ENCODE measurements around the gene SPATA12.
"Not testable (repeated sequence)": the region's sequence is repeated elsewhere in the genome, so short reads cannot be mapped to it uniquely, and the experiment has no call there.

Gene SPATA12

DNA sequence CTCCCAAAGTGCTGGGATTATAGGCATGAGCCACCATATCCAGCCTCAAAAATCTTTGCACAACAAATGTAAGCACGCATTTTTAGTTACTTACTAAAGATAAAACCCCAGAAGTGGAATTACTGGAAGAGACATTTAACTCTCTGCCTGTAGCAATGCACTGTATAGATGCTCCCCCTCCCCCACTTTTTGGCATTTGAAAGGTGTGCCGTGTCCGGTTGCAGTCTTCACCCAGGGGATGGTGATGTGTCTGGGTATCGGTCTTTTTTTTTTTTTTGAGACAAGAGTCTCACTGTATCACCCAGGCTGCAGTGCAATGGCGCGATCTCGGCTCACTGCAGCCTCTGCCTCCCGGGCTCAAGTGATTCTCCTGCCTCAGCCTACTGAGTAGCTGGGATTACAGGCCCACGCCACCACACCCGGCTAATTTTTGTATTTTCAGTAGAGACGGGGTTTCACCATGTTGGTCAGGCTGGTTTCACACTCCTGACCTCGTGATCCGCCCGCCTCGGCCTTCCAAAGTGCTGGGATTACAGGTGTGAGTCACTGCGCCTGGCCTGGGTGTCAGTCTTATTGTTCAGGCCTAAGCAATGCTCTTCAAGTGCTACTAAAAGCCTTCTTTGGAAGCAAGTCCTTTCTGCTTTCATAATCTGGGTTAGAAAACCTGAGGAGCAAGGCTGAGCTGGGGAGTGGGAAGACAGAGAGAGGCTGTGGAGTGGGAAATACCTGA is 23.0 kb downstream of the SPATA12 start:
- not testable (repeated sequence) for DNase-seq (ENCODE audit: low read depth)

DNA sequence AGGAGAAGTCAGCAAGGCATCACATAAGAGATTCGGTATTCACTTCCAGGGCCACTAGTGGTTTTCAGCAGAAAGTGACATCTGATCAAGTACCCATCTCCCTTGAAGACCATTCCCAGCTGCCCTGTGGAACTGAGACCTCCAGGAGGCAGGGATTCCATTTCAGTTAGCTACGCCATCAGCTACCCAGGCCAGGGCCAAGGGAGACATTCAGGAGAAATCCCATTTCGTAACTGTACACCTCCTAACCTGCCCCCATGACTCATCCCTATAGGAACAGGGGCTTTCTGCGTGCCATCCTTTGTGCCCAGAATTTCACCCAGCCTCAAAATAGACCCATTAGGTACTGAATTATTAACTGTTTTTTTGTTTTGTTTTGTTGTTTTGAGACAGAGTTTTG is 24.7 kb downstream of the SPATA12 start:
- no peak for DNase-seq (ENCODE audit: low read depth)

- no peak for DNase-seq (ENCODE audit: low read depth)
Observed at GRCh38 chr3:57086201-57086600, 25.7 kb downstream of the SPATA12 start.

- no peak for DNase-seq (ENCODE audit: low read depth)
Observed at GRCh38 chr3:57087361-57088092, 27.1 kb downstream of the SPATA12 start.

DNA sequence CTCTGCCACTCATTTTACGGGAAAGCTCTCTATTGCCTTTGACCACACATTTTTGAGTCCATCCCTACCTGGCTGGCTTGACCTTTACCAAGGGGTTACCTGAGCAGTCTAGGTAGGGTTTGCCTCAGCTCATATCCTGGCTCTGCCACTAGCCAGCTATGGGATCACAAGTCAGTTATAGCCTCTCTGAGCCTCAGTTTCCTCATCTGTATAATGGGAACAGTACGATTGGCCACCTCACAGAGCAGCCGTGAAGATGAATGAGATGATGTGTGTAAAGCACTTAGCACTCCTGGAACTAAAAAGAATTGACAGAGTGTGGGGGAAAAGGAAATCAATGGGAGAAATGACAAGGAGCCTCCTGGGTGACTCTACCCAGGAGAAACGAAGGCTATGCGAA is 28.0 kb downstream of the SPATA12 start:
- no peak for DNase-seq (ENCODE audit: low read depth)

GRCh38 chr3:57089043-57089442 is 28.6 kb downstream of the SPATA12 start:
- DNase-seq (ENCODE audit: low read depth): no peak

GRCh38 chr3:57091521-57092273 is 31.2 kb downstream of the SPATA12 start:
- DNase-seq (ENCODE audit: low read depth): no peak

GRCh38 chr3:57093489-57093888 is 33.0 kb downstream of the SPATA12 start:
- no peak for DNase-seq (ENCODE audit: low read depth)

DNA sequence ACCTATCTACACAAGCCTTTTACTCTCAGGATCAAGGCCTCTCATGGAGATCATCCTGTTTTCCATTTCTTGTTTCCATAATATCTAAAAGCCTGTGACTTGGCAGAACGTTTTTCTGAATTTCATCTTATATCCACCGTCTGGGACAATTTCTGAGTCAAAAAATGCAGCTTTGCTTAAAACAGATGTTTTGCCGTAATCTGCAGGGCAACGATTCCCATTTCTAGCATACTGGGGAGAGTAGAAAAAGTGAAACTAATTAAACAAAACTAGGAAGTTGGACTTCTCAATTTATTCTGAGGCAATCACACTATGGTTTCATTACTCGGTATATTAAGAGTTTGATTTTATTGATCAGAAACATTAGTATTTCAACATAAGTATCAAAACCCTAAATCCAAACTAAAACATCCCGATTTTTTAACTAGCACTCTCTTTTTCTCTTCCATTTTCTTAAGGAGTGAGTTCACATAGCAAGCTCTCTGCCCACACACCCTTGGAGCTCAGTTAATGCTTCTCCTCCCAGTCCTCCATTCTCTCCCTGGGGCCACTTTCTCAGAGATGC is 33.6 kb downstream of the SPATA12 start:
- no peak for DNase-seq (ENCODE audit: low read depth)

DNA sequence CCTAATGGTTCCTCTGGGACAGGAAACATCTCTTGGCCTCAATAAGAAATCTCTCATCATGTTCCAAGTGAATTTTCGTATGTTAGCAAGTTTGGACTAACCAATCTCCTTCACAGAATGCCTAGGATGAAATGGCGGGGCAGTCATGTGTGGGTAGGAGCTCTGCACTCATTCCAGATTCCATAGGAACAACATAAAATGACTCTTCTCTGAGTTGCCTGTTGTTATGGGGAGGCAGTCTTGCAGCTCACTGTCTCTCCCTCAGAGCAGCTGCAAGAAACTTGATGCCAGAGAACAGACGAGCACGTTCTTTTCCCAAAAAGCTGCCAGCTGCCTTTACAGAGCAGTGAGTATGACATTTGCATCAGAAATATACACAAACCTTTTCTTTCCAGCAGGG is 34.1 kb downstream of the SPATA12 start:
- peak; percentile 6 for DNase-seq (ENCODE audit: low read depth)

DNA sequence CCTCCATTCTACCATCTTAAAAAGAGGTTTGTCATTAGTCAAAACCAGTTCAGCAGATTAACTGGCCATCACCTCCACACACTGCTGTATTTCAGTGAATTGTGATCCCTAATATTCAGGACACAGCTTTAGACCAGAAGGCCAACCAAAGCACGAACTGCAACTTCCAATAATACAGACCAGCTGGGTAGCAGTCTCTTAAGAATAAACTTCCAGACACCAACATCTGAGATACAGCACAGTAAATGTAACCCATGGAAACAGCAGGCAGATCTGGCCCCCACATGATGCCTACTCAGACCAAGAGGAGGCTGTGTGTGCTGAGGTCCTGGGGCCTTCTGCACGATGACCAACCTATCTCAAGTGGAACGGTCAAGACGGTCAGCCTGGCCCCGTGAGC is 34.9 kb downstream of the SPATA12 start:
- no peak for DNase-seq (ENCODE audit: low read depth)

DNA sequence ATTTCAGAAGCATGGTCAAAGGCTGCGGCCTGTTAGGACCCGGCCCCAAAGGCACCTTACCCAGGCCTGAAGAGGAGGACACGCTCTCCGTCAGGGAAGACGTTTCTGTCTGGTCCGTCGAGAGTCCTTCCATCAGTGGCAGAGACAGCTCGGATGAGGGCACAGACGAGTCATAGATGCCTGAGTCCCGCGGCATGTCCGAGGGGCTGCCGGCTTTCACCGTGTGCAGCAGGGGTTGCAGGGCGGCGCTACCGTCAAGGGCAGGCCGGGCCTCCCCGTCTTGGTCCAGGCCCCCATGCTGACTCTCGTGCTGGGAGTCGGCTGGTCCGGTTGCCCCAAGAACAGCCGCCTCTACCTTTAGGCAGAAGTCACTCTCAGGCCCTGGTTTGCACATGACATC is 37.1 kb downstream of the SPATA12 start:
- no peak for DNase-seq (ENCODE audit: low read depth)

DNA sequence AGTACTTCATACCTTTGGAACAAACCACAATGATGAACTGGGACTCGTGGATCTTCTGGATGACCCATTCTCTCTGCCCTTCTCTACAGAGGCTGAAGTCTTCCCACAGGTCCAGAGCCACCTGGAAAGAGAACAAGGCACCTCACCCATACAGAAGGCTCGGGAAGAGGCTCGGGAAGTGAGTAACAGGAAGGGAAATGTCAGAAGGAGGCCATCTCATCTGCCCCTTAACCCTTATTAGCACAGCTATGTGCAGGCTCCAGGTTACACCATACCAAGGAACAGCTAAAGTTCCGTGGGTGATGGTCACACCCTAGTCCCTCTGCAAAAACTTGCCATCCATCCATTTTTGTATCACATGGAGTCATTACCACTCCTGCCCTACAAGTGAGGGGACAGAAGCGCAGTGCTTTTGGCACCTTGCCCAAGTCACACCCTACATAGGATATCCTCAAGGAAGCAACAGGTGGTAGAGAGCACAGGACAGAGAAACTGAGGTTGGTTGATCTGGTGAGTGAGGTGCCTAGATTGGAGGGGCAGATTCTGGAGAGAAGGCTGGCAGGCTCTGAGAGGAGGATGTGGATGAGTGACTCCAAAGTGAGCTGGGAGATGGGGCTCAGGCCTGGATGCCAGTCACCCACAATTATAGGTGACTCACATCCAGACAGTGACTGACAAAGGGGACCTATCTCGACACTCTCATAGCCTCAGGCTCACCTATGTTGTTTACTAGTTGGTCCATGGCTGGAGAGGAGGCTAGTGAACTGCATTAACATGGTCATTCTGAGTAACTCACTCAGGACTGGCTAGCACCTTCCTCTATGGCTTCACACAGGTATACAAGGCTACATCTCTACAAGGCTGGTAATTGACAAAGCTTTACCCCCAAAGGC is 38.2 kb downstream of the SPATA12 start:
- no peak for DNase-seq (ENCODE audit: low read depth)

GRCh38 chr3:57100046-57100695 is 39.7 kb downstream of the SPATA12 start:
- DNase-seq (ENCODE audit: low read depth): peak; percentile 29

DNA sequence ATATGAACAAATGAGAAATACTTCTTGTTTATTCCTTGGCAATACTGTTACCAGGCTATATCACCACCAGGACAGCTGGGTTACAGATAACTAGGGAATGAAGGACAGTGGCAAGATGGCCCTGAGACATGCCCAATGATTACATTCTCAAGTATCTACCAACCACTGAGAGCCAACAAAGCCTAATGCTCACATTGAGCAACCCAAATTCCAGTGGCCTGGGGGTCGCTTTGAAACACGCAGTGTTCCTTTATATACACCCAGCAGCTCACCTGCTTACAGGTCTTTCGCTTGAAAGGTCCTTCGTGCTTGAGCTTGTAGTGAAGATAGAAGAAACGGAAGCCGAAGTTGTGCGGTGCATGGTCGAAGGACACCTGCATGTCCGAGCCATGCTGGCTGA is 45.1 kb downstream of the SPATA12 start:
- no peak for DNase-seq (ENCODE audit: low read depth)

DNA sequence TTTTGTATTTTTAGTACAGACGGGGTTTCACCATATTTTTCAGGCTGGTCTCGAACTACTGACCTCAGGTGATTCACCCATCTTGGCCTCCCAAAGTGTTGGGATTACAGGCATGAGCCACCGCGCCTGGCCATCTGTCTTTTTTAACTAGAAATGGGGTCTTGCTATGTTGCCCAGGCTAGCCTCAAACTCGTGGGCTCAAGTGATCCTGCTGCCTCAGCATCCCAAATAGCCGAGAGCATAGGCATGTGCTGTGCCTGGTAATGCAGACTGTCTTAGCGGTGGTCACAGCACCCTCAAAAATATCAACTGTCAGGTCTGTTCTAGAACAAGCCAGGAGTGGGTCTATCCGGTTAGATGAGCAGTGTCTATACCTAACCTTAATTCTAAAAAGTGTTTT is 48.2 kb downstream of the SPATA12 start:
- DNase-seq (ENCODE audit: low read depth): no peak

DNA sequence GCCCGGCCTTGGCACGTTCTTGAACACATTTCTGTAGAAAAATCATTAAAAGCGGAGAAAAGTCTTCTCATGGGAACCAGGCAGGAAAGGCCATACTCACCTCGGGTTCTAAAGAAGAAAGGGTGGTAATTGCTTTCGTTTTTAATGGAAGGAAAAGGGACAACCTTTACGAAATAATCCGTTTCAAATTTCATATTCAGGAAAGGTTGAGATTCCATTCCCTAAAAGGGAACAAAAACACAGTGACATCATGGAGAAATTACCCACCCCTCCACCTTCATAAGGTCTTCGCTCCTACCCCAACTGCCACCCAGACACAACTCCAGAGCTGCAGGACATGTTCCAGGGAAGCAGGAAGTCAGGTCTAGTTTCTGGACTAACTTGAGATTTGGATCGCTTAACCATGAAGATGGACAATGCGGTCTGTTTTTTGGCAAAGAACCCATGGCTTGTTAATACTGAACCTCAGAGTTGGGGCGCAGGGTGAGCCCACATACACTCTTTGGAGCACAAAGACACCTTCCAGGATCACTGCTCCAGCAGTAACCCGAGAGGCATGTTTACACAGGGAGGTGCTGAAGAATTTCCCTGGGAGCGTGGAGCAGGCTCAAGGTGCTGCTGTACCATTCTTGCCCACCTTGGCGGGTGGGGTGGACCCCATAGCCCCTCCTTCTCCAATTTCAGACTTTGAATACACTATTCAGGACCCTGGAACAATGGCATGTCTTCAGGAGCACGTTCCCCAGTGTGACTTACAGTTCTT is 49.2 kb downstream of the SPATA12 start:
- no peak for DNase-seq (ENCODE audit: low read depth)

DNA sequence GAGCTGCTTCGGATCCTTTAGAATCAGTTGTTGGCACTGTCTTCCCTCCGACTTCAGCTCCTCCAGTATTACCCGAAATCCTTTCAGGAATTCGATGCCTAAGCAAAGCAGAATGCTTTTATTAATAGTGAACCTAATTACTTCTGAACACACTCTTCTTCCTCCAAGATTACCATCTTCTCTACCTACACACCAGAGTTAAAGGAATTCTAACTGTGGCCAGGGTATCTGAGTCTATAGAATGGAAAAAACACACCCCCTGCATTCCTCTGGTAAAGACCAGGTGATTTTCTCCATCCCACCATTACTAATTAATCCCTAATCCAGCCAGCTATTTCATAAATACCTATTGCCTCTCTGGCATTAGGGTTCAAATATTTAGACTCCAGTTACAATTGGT is 49.8 kb downstream of the SPATA12 start:
- DNase-seq (ENCODE audit: low read depth): no peak

GRCh38 chr3:57110798-57111197 is 50.3 kb downstream of the SPATA12 start:
- no peak for DNase-seq (ENCODE audit: low read depth)

- no peak for DNase-seq (ENCODE audit: low read depth)
Observed at GRCh38 chr3:57112206-57112605, 51.7 kb downstream of the SPATA12 start.
